Epithelial cell of esophagus (primary cell): ENCODE data around the gene DCN.
"Not testable (repeated sequence)": the region's sequence is repeated elsewhere in the genome, so short reads cannot be mapped to it uniquely, and the experiment has no call there.

ENCODE experiments used
- DNase-seq: peaks from one replicate; pipeline ENCODE4 v3.0.0; 2010; ENCODE audit warnings: low read depth
- H3K4me3 ChIP-seq: 2 replicates; pipeline ENCODE4 v1.5.1; 2011; ENCODE audit warnings: mild to moderate bottlenecking, low read length, control low read depth
- CTCF ChIP-seq: IDR thresholded peaks from 2 replicates; pipeline ENCODE4 v1.5.1; 2011; ENCODE audit warnings: low read depth, mild to moderate bottlenecking, low read length, control low read depth, inconsistent platforms; ENCODE audit not compliant: insufficient read depth; ENCODE audit errors: missing control alignments

Gene DCN

GRCh38 chr12:91219511-91219910 is 36.9 kb upstream of the DCN start:
- no peak overlapping the region for H3K4me3 ChIP-seq
- TF ChIP-seq CTCF: no peak
- peak; percentile 78 for DNase-seq

- no peak for TF ChIP-seq CTCF
- H3K4me3 ChIP-seq: no peak overlapping the region
- peak; percentile 5 for DNase-seq
Measured at GRCh38 chr12:91216871-91217270, 34.3 kb upstream of the DCN start.

GRCh38 chr12:91215940-91216454 is 33.4 kb upstream of the DCN start:
- DNase-seq: no peak
- TF ChIP-seq CTCF: no peak

GRCh38 chr12:91211866-91212265 is 29.2 kb upstream of the DCN start:
- no peak overlapping the region for H3K4me3 ChIP-seq
- no peak for TF ChIP-seq CTCF
- no peak for DNase-seq

More at GRCh38 chr12:91215940-91216454, 33.4 kb upstream of the DCN start:
- H3K4me3 ChIP-seq: no peak overlapping the region

GRCh38 chr12:91210618-91211017 is 28.0 kb upstream of the DCN start:
- no peak for DNase-seq
- H3K4me3 ChIP-seq: no peak overlapping the region
- TF ChIP-seq CTCF: no peak

- no peak for TF ChIP-seq CTCF
- no peak overlapping the region for H3K4me3 ChIP-seq
- no peak for DNase-seq
Measured at GRCh38 chr12:91210144-91210543, 27.5 kb upstream of the DCN start.

GRCh38 chr12:91207301-91207700 is 24.7 kb upstream of the DCN start:
- not testable (repeated sequence) for H3K4me3 ChIP-seq, DNase-seq
